ENCODE measurements around the gene TAOK2. TPM values are rescaled to one million over a fixed set of nuclear protein-coding genes. Genes with fewer than 3 reads are reported as not detected.

TAOK2 gene
- total and polyA plus RNA-seq, 2 of the 13 experiments (the other 11 are each of a cell fraction or from before 2014, with no cell fraction given): 17.4 to 43.2 TPM

- no peak for TF ChIP-seq ZNF761 (CRISPR knock-in tag; conservative IDR thresholded peaks at IDR 0.05)
- no peak for TF ChIP-seq ZNF260 (CRISPR knock-in tag; IDR thresholded peaks at IDR 0.05; ENCODE audit: borderline replicate concordance, low read depth)
- no peak for TF ChIP-seq TCF12 (IDR thresholded peaks at IDR 0.05)
- no peak for TF ChIP-seq TCF12 (CRISPR knock-in tag; IDR thresholded peaks at IDR 0.05)
- TF ChIP-seq, protein P1, sequence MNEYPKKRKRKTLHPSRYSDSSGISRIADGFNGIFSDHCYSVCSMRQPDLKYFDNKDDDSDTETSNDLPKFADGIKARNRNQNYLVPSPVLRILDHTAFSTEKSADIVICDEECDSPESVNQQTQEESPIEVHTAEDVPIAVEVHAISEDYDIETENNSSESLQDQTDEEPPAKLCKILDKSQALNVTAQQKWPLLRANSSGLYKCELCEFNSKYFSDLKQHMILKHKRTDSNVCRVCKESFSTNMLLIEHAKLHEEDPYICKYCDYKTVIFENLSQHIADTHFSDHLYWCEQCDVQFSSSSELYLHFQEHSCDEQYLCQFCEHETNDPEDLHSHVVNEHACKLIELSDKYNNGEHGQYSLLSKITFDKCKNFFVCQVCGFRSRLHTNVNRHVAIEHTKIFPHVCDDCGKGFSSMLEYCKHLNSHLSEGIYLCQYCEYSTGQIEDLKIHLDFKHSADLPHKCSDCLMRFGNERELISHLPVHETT (CRISPR knock-in tag; conservative IDR thresholded peaks at IDR 0.05): no peak
- no peak for TF ChIP-seq CHD2 (IDR thresholded peaks at IDR 0.05; ENCODE audit: low read depth, low read length)
- TF ChIP-seq ZSCAN22 (CRISPR knock-in tag; IDR thresholded peaks at IDR 0.05): no peak
- TF ChIP-seq, protein P2, sequence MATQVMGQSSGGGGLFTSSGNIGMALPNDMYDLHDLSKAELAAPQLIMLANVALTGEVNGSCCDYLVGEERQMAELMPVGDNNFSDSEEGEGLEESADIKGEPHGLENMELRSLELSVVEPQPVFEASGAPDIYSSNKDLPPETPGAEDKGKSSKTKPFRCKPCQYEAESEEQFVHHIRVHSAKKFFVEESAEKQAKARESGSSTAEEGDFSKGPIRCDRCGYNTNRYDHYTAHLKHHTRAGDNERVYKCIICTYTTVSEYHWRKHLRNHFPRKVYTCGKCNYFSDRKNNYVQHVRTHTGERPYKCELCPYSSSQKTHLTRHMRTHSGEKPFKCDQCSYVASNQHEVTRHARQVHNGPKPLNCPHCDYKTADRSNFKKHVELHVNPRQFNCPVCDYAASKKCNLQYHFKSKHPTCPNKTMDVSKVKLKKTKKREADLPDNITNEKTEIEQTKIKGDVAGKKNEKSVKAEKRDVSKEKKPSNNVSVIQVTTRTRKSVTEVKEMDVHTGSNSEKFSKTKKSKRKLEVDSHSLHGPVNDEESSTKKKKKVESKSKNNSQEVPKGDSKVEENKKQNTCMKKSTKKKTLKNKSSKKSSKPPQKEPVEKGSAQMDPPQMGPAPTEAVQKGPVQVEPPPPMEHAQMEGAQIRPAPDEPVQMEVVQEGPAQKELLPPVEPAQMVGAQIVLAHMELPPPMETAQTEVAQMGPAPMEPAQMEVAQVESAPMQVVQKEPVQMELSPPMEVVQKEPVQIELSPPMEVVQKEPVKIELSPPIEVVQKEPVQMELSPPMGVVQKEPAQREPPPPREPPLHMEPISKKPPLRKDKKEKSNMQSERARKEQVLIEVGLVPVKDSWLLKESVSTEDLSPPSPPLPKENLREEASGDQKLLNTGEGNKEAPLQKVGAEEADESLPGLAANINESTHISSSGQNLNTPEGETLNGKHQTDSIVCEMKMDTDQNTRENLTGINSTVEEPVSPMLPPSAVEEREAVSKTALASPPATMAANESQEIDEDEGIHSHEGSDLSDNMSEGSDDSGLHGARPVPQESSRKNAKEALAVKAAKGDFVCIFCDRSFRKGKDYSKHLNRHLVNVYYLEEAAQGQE (IDR thresholded peaks at IDR 0.05; ENCODE audit: borderline replicate concordance in 1 of 2, low read depth in 1 of 2, low read length in 2 of 2): no peak
Measured at GRCh38 chr16:30006659-30007377, 33.1 kb downstream of the TAOK2 start (continued).

All from HepG2 (cell line).